Panc1 (cell line): ENCODE measurements around the gene BDP1.

Experiments used
- CTCF ChIP-seq: fragments of 450-650 bp; IDR thresholded peaks from 2 replicates; pipeline ENCODE4 v1.5.1; 2017; ENCODE audit warnings: mild to moderate bottlenecking
- POLR2AphosphoS5 ChIP-seq: IDR thresholded peaks from 2 replicates; pipeline ENCODE4 v1.6.1; 2012; ENCODE audit warnings: mild to moderate bottlenecking, low read depth, low read length, moderate library complexity

- TF ChIP-seq CTCF (no peak), POLR2AphosphoS5 (no peak)
These were observed 1.7 kb downstream of the BDP1 start for GRCh38 chr5:71457106-71457505.
